Measurements from ENCODE around the gene CMA1.

Gene CMA1

GRCh38 chr14:24465805-24466204 lies 42.3 kb downstream of the CMA1 start:
- DNase-seq (ENCODE audit: low read depth, low spot score): no peak

GRCh38 chr14:24465368-24465767 lies 42.7 kb downstream of the CMA1 start:
- no peak for DNase-seq (ENCODE audit: low read depth, low spot score)

GRCh38 chr14:24463884-24464785 lies 43.9 kb downstream of the CMA1 start:
- no peak for DNase-seq (ENCODE audit: low read depth, low spot score)

GRCh38 chr14:24463017-24463883 lies 44.8 kb downstream of the CMA1 start:
- DNase-seq (ENCODE audit: low read depth, low spot score): no peak

GRCh38 chr14:24461336-24461735 lies 46.7 kb downstream of the CMA1 start:
- DNase-seq (ENCODE audit: low read depth, low spot score): no peak

GRCh38 chr14:24459331-24459730 lies 48.7 kb downstream of the CMA1 start:
- no peak for DNase-seq (ENCODE audit: low read depth, low spot score)

- DNase-seq (ENCODE audit: low read depth, low spot score): no peak
Observed at GRCh38 chr14:24458736-24459135, 49.3 kb downstream of the CMA1 start.

- no peak for DNase-seq (ENCODE audit: low read depth, low spot score)
Observed at GRCh38 chr14:24456980-24457379, 51.1 kb downstream of the CMA1 start.
